ENCODE measurements around the gene SELENON. TPM values are rescaled to one million over a fixed set of nuclear protein-coding genes. Genes with fewer than 3 reads are reported as not detected.

The SELENON gene
- total RNA-seq, 1 experiment from 2014 or later: 90.9 TPM

- no peaks in the 10 kb centered on the region for H3K27me3 Mint-ChIP-seq (ENCODE audit: low read depth)
- H3K27me3 ChIP-seq (ENCODE audit: insufficient read depth, low read length): no peaks in the 10 kb centered on the region
- H3K23ac ChIP-seq (ENCODE audit: insufficient read length, low read depth, low read length): no peak overlapping the region
- H3K79me2 ChIP-seq (ENCODE audit: insufficient read depth, low read length): peaks cover 9% of the 10 kb centered on the region; the same call in 1 of the 2 replicates
- no peak overlapping the region for H2BK120ac ChIP-seq (ENCODE audit: low read depth, low read length, poor library complexity, severe bottlenecking)
- no peak overlapping the region for H4K5ac ChIP-seq (ENCODE audit: insufficient read length, low read depth, low read length)
- no peaks in the 10 kb centered on the region for H3K9me3 Mint-ChIP-seq
- no peak overlapping the region for H2AK5ac ChIP-seq (ENCODE audit: insufficient read length, low read length)
- peaks cover 13% of the 10 kb centered on the region for H3K23me2 ChIP-seq (ENCODE audit: insufficient read length, low read depth, low read length, poor library complexity, severe bottlenecking)
- no peak overlapping the region for H3K14ac ChIP-seq (ENCODE audit: insufficient read depth, low read length)
- H3T11ph ChIP-seq (ENCODE audit: low read length): no peak overlapping the region
- no peak overlapping the region for H3K4me2 ChIP-seq (ENCODE audit: insufficient read depth, insufficient read length, low read length)
- no peak overlapping the region for H3K27ac ChIP-seq (ENCODE audit: insufficient read length, low read depth, low read length)
- H3K56ac ChIP-seq (ENCODE audit: insufficient read length, low read depth, low read length): no peak overlapping the region
- H4K8ac ChIP-seq (replicated peaks; ENCODE audit: insufficient read length, low read depth, low read length): no peak overlapping the region
- no peak overlapping the region; a peak in 1 of 7 replicates for H3K27ac Mint-ChIP-seq
- H3K9me3 ChIP-seq (ENCODE audit: control insufficient read depth, low read depth, low read length): no peaks in the 10 kb centered on the region
- no peak overlapping the region for H2BK20ac ChIP-seq (ENCODE audit: low read depth, low read length, poor library complexity, severe bottlenecking)
- H3K4ac ChIP-seq (ENCODE audit: low read depth, low read length): no peak overlapping the region
- H3K4me3 Mint-ChIP-seq: no peak overlapping the region
- no peak overlapping the region for H2BK5ac ChIP-seq (ENCODE audit: insufficient read length, low read length)
- H4K20me1 ChIP-seq (ENCODE audit: control insufficient read depth, insufficient read depth, insufficient read length): no peaks in the 10 kb centered on the region
- H2BK15ac ChIP-seq (ENCODE audit: low read depth, low read length): no peak overlapping the region
- no peak for DNase-seq
- no peak overlapping the region for H3K9ac ChIP-seq (ENCODE audit: extremely low read depth, insufficient read length, low read length)
- no CpG with 5 or more reads among the region's 2 CpGs for WGBS (ENCODE audit: extremely low coverage, insufficient read length, low lambda C conversion rate)
- H3K79me1 ChIP-seq (ENCODE audit: insufficient read depth, low read depth, low read length, poor library complexity, severe bottlenecking): peaks cover 4% of the 10 kb centered on the region
- H3K4me1 ChIP-seq (ENCODE audit: insufficient read depth, low read length): peaks cover 3% of the 10 kb centered on the region; the same call in 1 of the 2 replicates
- H2AFZ ChIP-seq (ENCODE audit: low read length): no peak overlapping the region
- no peak for TF ChIP-seq CTCF (conservative IDR thresholded peaks at IDR 0.05)
- H2BK12ac ChIP-seq (ENCODE audit: insufficient read length, low read depth, low read length): no peak overlapping the region
- no peak overlapping the region for H3K18ac ChIP-seq (ENCODE audit: insufficient read length, low read depth, low read length)
- H3K4me1 Mint-ChIP-seq: peaks cover 6 to 14% of the 10 kb centered on the region in 2 experiments
- H3K36me3 Mint-ChIP-seq (ENCODE audit: insufficient read depth in 1 of 3, low read depth in 3 of 3): peaks cover 0 to 2% (median 0%) of the 10 kb centered on the region in 3 experiments; a peak in 2 of 7 replicates
- H4K91ac ChIP-seq (ENCODE audit: insufficient read length, low read depth, low read length): no peak overlapping the region
These were observed 54.6 kb downstream of the SELENON start for GRCh38 chr1:25854554-25854953.

Data from H9 (cell line).